HG02798 (cell line): ENCODE results near the gene NFKB1.
"Not testable (repeated sequence)": the region's sequence is repeated elsewhere in the genome, so short reads cannot be mapped to it uniquely, and the experiment has no call there.

Experiments used
- ATAC-seq: cut with Tn5 transposase; IDR thresholded peaks from one replicate; pipeline ENCODE4 v1.9.1; 2021; ENCODE audit warnings: mild to moderate bottlenecking; ENCODE audit not compliant: unreplicated experiment, poor library complexity

Gene NFKB1

GRCh38 chr4:102560115-102560514 is 59.0 kb downstream of the NFKB1 start:
- no peak for ATAC-seq

GRCh38 chr4:102560571-102561341 is 59.6 kb downstream of the NFKB1 start:
- ATAC-seq = no peak

GRCh38 chr4:102563000-102563399 is 61.8 kb downstream of the NFKB1 start:
- no peak for ATAC-seq

- peak; percentile 78 for ATAC-seq
These were observed 63.4 kb downstream of the NFKB1 start for GRCh38 chr4:102564399-102565059.

- no peak for ATAC-seq
These were observed 64.5 kb downstream of the NFKB1 start for GRCh38 chr4:102565696-102566095.

- ATAC-seq = no peak
These were observed 65.3 kb downstream of the NFKB1 start for GRCh38 chr4:102566426-102566825.

GRCh38 chr4:102567427-102567826 is 66.3 kb downstream of the NFKB1 start:
- ATAC-seq = no peak

- ATAC-seq = no peak
These were observed 68.0 kb downstream of the NFKB1 start for GRCh38 chr4:102569200-102569599.

- ATAC-seq = not testable (repeated sequence)
These were observed 69.1 kb downstream of the NFKB1 start for GRCh38 chr4:102570211-102570610.

- ATAC-seq = no peak
These were observed 71.3 kb downstream of the NFKB1 start for GRCh38 chr4:102572452-102572851.

GRCh38 chr4:102574317-102574716 is 73.2 kb downstream of the NFKB1 start:
- ATAC-seq = no peak

- ATAC-seq = no peak
These were observed 74.4 kb downstream of the NFKB1 start for GRCh38 chr4:102575369-102576129.

GRCh38 chr4:102578270-102578669 is 77.1 kb downstream of the NFKB1 start:
- no peak for ATAC-seq

GRCh38 chr4:102578819-102579218 is 77.7 kb downstream of the NFKB1 start:
- ATAC-seq = no peak

GRCh38 chr4:102579794-102580462 is 78.8 kb downstream of the NFKB1 start:
- ATAC-seq = peak; percentile 34

GRCh38 chr4:102580463-102580842 is 79.3 kb downstream of the NFKB1 start:
- ATAC-seq = peak; percentile 46

- ATAC-seq = no peak
These were observed 82.9 kb downstream of the NFKB1 start for GRCh38 chr4:102584091-102584490.

- peak; percentile 63 for ATAC-seq
These were observed 84.2 kb downstream of the NFKB1 start for GRCh38 chr4:102585329-102585728.

GRCh38 chr4:102586002-102586643 is 85.0 kb downstream of the NFKB1 start:
- peak; percentile 51 for ATAC-seq

GRCh38 chr4:102586644-102587021 is 85.5 kb downstream of the NFKB1 start:
- ATAC-seq = peak; percentile 35
